ENCODE measurements around the gene CNOT4. TPM values are rescaled to one million over a fixed set of nuclear protein-coding genes. Genes with fewer than 3 reads are reported as not detected.

CNOT4 gene
- total and polyA plus RNA-seq, 10 donors: 5.3 to 36.9 (median 27.9) TPM

- Histone ChIP-seq H3K36me3 (no peaks in the 10 kb centered on the region), H3K4me3 (no peak overlapping the region), H3K9me3 (no peaks in the 10 kb centered on the region), H3K4me1 (no peaks in the 10 kb centered on the region), H3K27ac (no peak overlapping the region), H3K27me3 (replicated peaks in 1 of 7) (no peaks in the 10 kb centered on the region)
- DNase-seq: no peak
- TF ChIP-seq POLR2AphosphoS5 (IDR thresholded peaks at IDR 0.05): no peak
- TF ChIP-seq CTCF (IDR thresholded peaks at IDR 0.05 in 8 of 11, conservative IDR thresholded peaks at IDR 0.05 in 3 of 11): no peak
- intact Hi-C loops (cut with DNase I; ENCODE audit: low total_unique reads): no loop called here
- 78 to 96% (median 92%) methylated on average over 1 of the region's 1 CpG for WGBS, 5 donors
Measured at GRCh38 chr7:135349746-135350145, 160.2 kb downstream of the CNOT4 start.

GRCh38 chr7:135348493-135348892 is 161.4 kb downstream of the CNOT4 start:
- intact Hi-C loops (cut with DNase I; ENCODE audit: low total_unique reads): no loop called here
- Histone ChIP-seq H3K9me3 (no peaks in the 10 kb centered on the region), H3K4me1 (no peaks in the 10 kb centered on the region), H3K27ac (no peak overlapping the region), H3K36me3 (no peaks in the 10 kb centered on the region), H3K4me3 (no peak overlapping the region), H3K27me3 (replicated peaks in 1 of 7) (no peaks in the 10 kb centered on the region)
- DNase-seq: no peak
- no peak for TF ChIP-seq CTCF (IDR thresholded peaks at IDR 0.05 in 8 of 11, conservative IDR thresholded peaks at IDR 0.05 in 3 of 11)
- TF ChIP-seq POLR2A (IDR thresholded peaks at IDR 0.05): no peak
- TF ChIP-seq POLR2AphosphoS5 (IDR thresholded peaks at IDR 0.05): no peak

- no peaks in the 10 kb centered on the region for H3K36me3 ChIP-seq
- intact Hi-C loops (cut with DNase I; ENCODE audit: low total_unique reads): no loop called here
- no peak for DNase-seq
- H3K27me3 ChIP-seq (replicated peaks in 1 of 7): no peaks in the 10 kb centered on the region
- no peaks in the 10 kb centered on the region for H3K4me1 ChIP-seq
- no peak overlapping the region for H3K4me3 ChIP-seq
- no peak overlapping the region for H3K27ac ChIP-seq
- H3K9me3 ChIP-seq: no peaks in the 10 kb centered on the region
- no peak for TF ChIP-seq CTCF (IDR thresholded peaks at IDR 0.05 in 8 of 11, conservative IDR thresholded peaks at IDR 0.05 in 3 of 11)
- no peak for TF ChIP-seq POLR2A (IDR thresholded peaks at IDR 0.05)
- TF ChIP-seq POLR2AphosphoS5 (IDR thresholded peaks at IDR 0.05): no peak
- 59 to 80% (median 65%) methylated on average over 2 of the region's 2 CpGs for WGBS, 5 donors
Measured at GRCh38 chr7:135343361-135343760, 166.5 kb downstream of the CNOT4 start.

GRCh38 chr7:135342887-135343286 is 167.0 kb downstream of the CNOT4 start:
- WGBS, 5 donors: 67 to 84% (median 76%) methylated on average over 10 of the region's 10 CpGs
- intact Hi-C loops (cut with DNase I; ENCODE audit: low total_unique reads): no loop called here
- Histone ChIP-seq H3K4me3 (no peak overlapping the region), H3K4me1 (no peaks in the 10 kb centered on the region), H3K27me3 (replicated peaks in 1 of 7) (no peaks in the 10 kb centered on the region), H3K9me3 (no peaks in the 10 kb centered on the region), H3K36me3 (no peaks in the 10 kb centered on the region), H3K27ac (no peak overlapping the region)
- DNase-seq: no peak
- no peak for TF ChIP-seq POLR2A (IDR thresholded peaks at IDR 0.05)
- TF ChIP-seq POLR2AphosphoS5 (IDR thresholded peaks at IDR 0.05): no peak
- no peak for TF ChIP-seq CTCF (IDR thresholded peaks at IDR 0.05 in 8 of 11, conservative IDR thresholded peaks at IDR 0.05 in 3 of 11)

Measured in spleen (tissue), 11 donors.